Mesenchymal stem cell (in vitro differentiated cells and primary cell): ENCODE measurements around the gene P2RX4.

Experiments used
- DNase-seq: peaks from one replicate; pipeline ENCODE4 v3.0.0-alpha.2; 2013
- H2AFZ ChIP-seq: one replicate; pipeline ENCODE4 v1.6.1; 2013; ENCODE audit warnings: low read depth, mild to moderate bottlenecking, control low read depth, inconsistent platforms, low read length, moderate library complexity
- H2AK5ac ChIP-seq: 2 replicates; pipeline ENCODE4 v1.6.1; 2013; ENCODE audit warnings: low read length, moderate library complexity, mild to moderate bottlenecking, inconsistent platforms; ENCODE audit not compliant: severe bottlenecking
- H2BK120ac ChIP-seq: one replicate; pipeline ENCODE4 v1.6.1; 2013; ENCODE audit warnings: low read depth, mild to moderate bottlenecking, inconsistent platforms, low read length, moderate library complexity
- H2BK12ac ChIP-seq, 2 experiments: one replicate each; pipeline ENCODE4 v1.6.1; 2013; ENCODE audit warnings: inconsistent platforms in 2 of 2, low read length in 2 of 2, mild to moderate bottlenecking in 2 of 2, moderate library complexity in 2 of 2, control low read depth in 1 of 2
- H2BK15ac ChIP-seq: one replicate; pipeline ENCODE4 v1.6.1; 2013; ENCODE audit warnings: mild to moderate bottlenecking, low read depth, inconsistent platforms; ENCODE audit not compliant: poor library complexity, severe bottlenecking
- H2BK5ac ChIP-seq: 2 replicates; pipeline ENCODE4 v1.6.1; 2013; ENCODE audit warnings: low read depth, mild to moderate bottlenecking, low read length, control low read depth, inconsistent platforms; ENCODE audit not compliant: poor library complexity, severe bottlenecking
- H3K14ac ChIP-seq, 2 experiments: one replicate each; pipeline ENCODE4 v1.6.1; 2013; ENCODE audit warnings: inconsistent platforms in 2 of 2, low read length in 2 of 2, control low read depth in 1 of 2, mild to moderate bottlenecking in 1 of 2, moderate library complexity in 1 of 2
- H3K18ac ChIP-seq, 2 experiments: one replicate each; pipeline ENCODE4 v1.6.1; 2013; ENCODE audit warnings: inconsistent platforms in 2 of 2, low read length in 2 of 2, control low read depth in 1 of 2, low read depth in 1 of 2, mild to moderate bottlenecking in 1 of 2
- H3K23ac ChIP-seq, 2 experiments: one replicate each; pipeline ENCODE4 v1.6.1; 2013; ENCODE audit warnings: inconsistent platforms in 2 of 2, low read length in 2 of 2, mild to moderate bottlenecking in 2 of 2, moderate library complexity in 2 of 2, control low read depth in 1 of 2
- H3K27ac ChIP-seq: 2 replicates; pipeline ENCODE4 v1.5.1; 2013; ENCODE audit warnings: mild to moderate bottlenecking, moderate library complexity, low read length, control low read depth, inconsistent platforms; ENCODE audit not compliant: poor library complexity, severe bottlenecking
- H3K27me3 ChIP-seq, 2 experiments: 2 replicates each; pipeline versions ENCODE4 v1.6.1 to v1.7.0; 2013; ENCODE audit warnings: low read length in 2 of 2, mild to moderate bottlenecking in 2 of 2, moderate library complexity in 2 of 2, control low read depth in 1 of 2, inconsistent platforms in 1 of 2; ENCODE audit not compliant: control insufficient read depth in 1 of 2, insufficient read depth in 1 of 2
- H3K36me3 ChIP-seq, 2 experiments: 2 replicates each; pipeline versions ENCODE4 v1.6.1 to v1.7.0; 2013; ENCODE audit warnings: low read length in 2 of 2, control low read depth in 1 of 2, inconsistent platforms in 1 of 2, low read depth in 1 of 2, mild to moderate bottlenecking in 1 of 2; ENCODE audit not compliant: insufficient read depth in 2 of 2, control insufficient read depth in 1 of 2
- H3K4ac ChIP-seq, 2 experiments: one replicate each; pipeline ENCODE4 v1.6.1; 2013; ENCODE audit warnings: inconsistent platforms in 2 of 2, low read length in 2 of 2, mild to moderate bottlenecking in 2 of 2, moderate library complexity in 2 of 2, control low read depth in 1 of 2, low read depth in 1 of 2
- H3K4me1 ChIP-seq: 2 replicates; pipeline ENCODE4 v1.6.1; 2013; ENCODE audit warnings: low read depth, low read length, control low read depth; ENCODE audit not compliant: control insufficient read depth, insufficient read depth
- H3K4me2 ChIP-seq: 2 replicates; pipeline ENCODE4 v1.6.1; 2013; ENCODE audit warnings: low read length, mild to moderate bottlenecking, inconsistent platforms; ENCODE audit not compliant: poor library complexity, severe bottlenecking
- H3K4me3 ChIP-seq, 2 experiments: 2 replicates each; pipeline versions ENCODE4 v1.5.1 to v1.7.0; 2013; ENCODE audit warnings: low read length in 2 of 2, mild to moderate bottlenecking in 2 of 2, control low read depth in 1 of 2, low read depth in 1 of 2; ENCODE audit not compliant: insufficient read depth in 1 of 2
- H3K79me1 ChIP-seq: replicated peaks from 2 replicates; pipeline ENCODE4 v1.6.1; 2013; ENCODE audit warnings: mild to moderate bottlenecking, control low read depth, low read length, inconsistent platforms; ENCODE audit not compliant: poor library complexity, severe bottlenecking
- H3K9ac ChIP-seq: 2 replicates; pipeline ENCODE4 v1.7.0; 2013; ENCODE audit warnings: mild to moderate bottlenecking, low read length, moderate library complexity
- H3K9me3 ChIP-seq: 2 replicates; pipeline ENCODE4 v1.7.0; 2013; ENCODE audit warnings: mild to moderate bottlenecking, low read length; ENCODE audit not compliant: control insufficient read depth
- H4K8ac ChIP-seq: one replicate; pipeline ENCODE4 v1.6.1; 2013; ENCODE audit warnings: inconsistent platforms, mild to moderate bottlenecking, low read length, moderate library complexity
- H4K91ac ChIP-seq: one replicate; pipeline ENCODE4 v1.6.1; 2013; ENCODE audit warnings: mild to moderate bottlenecking, low read length, inconsistent platforms
- WGBS: methylation state at CpG from one replicate; pipeline ENCODE4 v1.1.7; 2013; ENCODE audit warnings: mixed read lengths; 5-methylcytosine and 5-hydroxymethylcytosine counted together

Gene P2RX4

DNA sequence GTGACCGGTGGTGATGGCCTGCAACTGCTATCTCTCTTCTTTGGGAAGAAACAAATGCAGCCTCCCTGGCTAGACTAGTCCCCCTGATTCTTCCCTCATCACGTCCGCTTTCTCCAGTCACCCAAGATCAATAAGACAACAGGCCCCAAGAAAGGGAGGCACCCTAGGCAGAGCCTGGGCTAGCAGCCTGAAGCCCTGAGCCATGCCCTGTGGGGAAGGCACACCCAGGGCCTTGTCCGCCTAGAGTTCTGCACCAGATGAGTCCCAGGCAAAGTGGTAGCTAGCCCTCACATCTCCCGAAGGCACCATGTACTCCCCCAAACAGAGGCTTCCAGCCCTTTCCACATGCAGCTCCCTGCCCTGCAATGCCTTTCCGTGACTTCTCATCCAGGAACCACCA is 51.5 kb downstream of the P2RX4 start:
- Histone ChIP-seq H2AK5ac (no peak overlapping the region), H3K27me3 (no peaks in the 10 kb centered on the region), H3K14ac (no peak overlapping the region), H3K23ac (no peak overlapping the region), H3K4me1 (no peaks in the 10 kb centered on the region), H2AFZ (no peak overlapping the region), H3K9ac (no peak overlapping the region), H3K18ac (no peak overlapping the region), H3K27ac (no peak overlapping the region), H2BK120ac (no peak overlapping the region), H4K91ac (no peak overlapping the region), H3K9me3 (no peaks in the 10 kb centered on the region), H2BK5ac (no peak overlapping the region), H2BK15ac (no peak overlapping the region), H3K36me3 (peaks cover 38 to 80% of the 10 kb centered on the region in 2 experiments), H3K4me3 (no peak overlapping the region), H3K4ac (no peak overlapping the region), H4K8ac (no peak overlapping the region), H3K79me1 (no peaks in the 10 kb centered on the region), H3K4me2 (no peak overlapping the region), H2BK12ac (no peak overlapping the region)
- WGBS = 94% methylated on average over 6 of the region's 6 CpGs
- no peak for DNase-seq

- no peak overlapping the region for H3K23ac ChIP-seq
- no peak overlapping the region for H3K18ac ChIP-seq
- no peaks in the 10 kb centered on the region for H3K4me1 ChIP-seq
- H4K91ac ChIP-seq = no peak overlapping the region
- H2BK15ac ChIP-seq = no peak overlapping the region
- H3K9me3 ChIP-seq = no peaks in the 10 kb centered on the region
- H3K14ac ChIP-seq = no peak overlapping the region
- H2BK5ac ChIP-seq = no peak overlapping the region
- no peak overlapping the region for H3K9ac ChIP-seq
- 97% methylated on average over 10 of the region's 10 CpGs for WGBS
- DNase-seq = no peak
- H3K27ac ChIP-seq = no peak overlapping the region
- no peak overlapping the region for H2BK120ac ChIP-seq
- H2AFZ ChIP-seq = no peak overlapping the region
- H2BK12ac ChIP-seq = no peak overlapping the region
- H2AK5ac ChIP-seq = no peak overlapping the region
- peaks cover 38 to 76% of the 10 kb centered on the region in 2 experiments for H3K36me3 ChIP-seq
- H3K27me3 ChIP-seq = no peaks in the 10 kb centered on the region
- no peak overlapping the region for H3K4me3 ChIP-seq
- no peaks in the 10 kb centered on the region for H3K79me1 ChIP-seq
- no peak overlapping the region for H3K4me2 ChIP-seq
- H4K8ac ChIP-seq = no peak overlapping the region
- no peak overlapping the region for H3K4ac ChIP-seq
Observed at GRCh38 chr12:121263206-121263935, 53.4 kb downstream of the P2RX4 start.

- Histone ChIP-seq H2BK120ac (no peak overlapping the region), H3K18ac (no peak overlapping the region), H3K27me3 (no peaks in the 10 kb centered on the region), H3K4ac (no peak overlapping the region), H3K9ac (no peak overlapping the region), H4K91ac (no peak overlapping the region), H2AFZ (no peak overlapping the region), H3K14ac (no peak overlapping the region), H2BK15ac (no peak overlapping the region), H3K4me2 (no peak overlapping the region), H3K4me1 (no peaks in the 10 kb centered on the region), H3K4me3 (no peak overlapping the region), H3K27ac (no peak overlapping the region), H2BK5ac (no peak overlapping the region), H4K8ac (no peak overlapping the region), H3K36me3 (peaks cover 40 to 78% of the 10 kb centered on the region in 2 experiments), H3K79me1 (no peaks in the 10 kb centered on the region), H2BK12ac (no peak overlapping the region), H3K9me3 (no peaks in the 10 kb centered on the region), H3K23ac (no peak overlapping the region), H2AK5ac (no peak overlapping the region)
- DNase-seq = no peak
- 96% methylated on average over 8 of the region's 8 CpGs for WGBS
Observed at GRCh38 chr12:121264135-121264534, 54.2 kb downstream of the P2RX4 start.

DNA sequence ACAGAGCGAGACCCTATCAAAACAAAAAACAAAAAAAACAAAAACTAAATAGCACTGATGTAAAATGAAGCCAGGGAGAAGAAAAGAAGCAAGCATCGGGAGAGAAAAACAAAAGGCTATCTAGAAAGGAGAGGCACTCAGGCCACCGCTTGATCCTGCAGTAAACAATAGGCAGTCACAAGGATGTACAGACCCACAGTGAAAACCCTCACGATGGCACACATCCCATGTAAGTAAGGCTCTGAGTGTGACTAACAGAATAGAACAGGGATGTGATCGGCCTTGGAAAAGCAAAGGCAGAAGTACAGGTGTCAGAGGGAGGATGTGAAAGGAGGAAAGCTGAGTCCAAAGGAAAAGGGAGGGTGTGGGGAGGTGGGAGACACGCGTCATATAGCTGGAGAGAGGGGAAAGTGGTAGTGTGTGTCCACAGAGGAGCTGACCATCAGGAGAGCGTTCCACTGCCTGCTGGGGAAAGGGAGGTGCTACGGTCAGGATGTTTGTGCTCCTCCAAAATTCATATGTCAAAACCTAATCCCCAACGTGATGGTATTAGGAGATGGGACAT is 55.1 kb downstream of the P2RX4 start:
- no peak overlapping the region for H2AK5ac ChIP-seq
- H2BK15ac ChIP-seq = no peak overlapping the region
- peaks cover 41 to 74% of the 10 kb centered on the region in 2 experiments for H3K36me3 ChIP-seq
- H3K27me3 ChIP-seq = no peaks in the 10 kb centered on the region
- no peak overlapping the region for H3K14ac ChIP-seq
- no peak overlapping the region for H3K4ac ChIP-seq
- no peaks in the 10 kb centered on the region for H3K79me1 ChIP-seq
- no peak overlapping the region for H2BK5ac ChIP-seq
- H4K91ac ChIP-seq = no peak overlapping the region
- no peak overlapping the region for H3K9ac ChIP-seq
- H3K18ac ChIP-seq = no peak overlapping the region
- no peak overlapping the region for H2BK120ac ChIP-seq
- H3K4me3 ChIP-seq = no peak overlapping the region
- DNase-seq = no peak
- H3K4me1 ChIP-seq = no peaks in the 10 kb centered on the region
- H3K4me2 ChIP-seq = no peak overlapping the region
- H2AFZ ChIP-seq = no peak overlapping the region
- WGBS = 96% methylated on average over 7 of the region's 10 CpGs
- H3K23ac ChIP-seq = no peak overlapping the region
- H3K9me3 ChIP-seq = no peaks in the 10 kb centered on the region
- no peak overlapping the region for H2BK12ac ChIP-seq
- H3K27ac ChIP-seq = no peak overlapping the region
- H4K8ac ChIP-seq = no peak overlapping the region
